Measurements from ENCODE around the gene KIAA0232.
"Not testable (repeated sequence)": the region's sequence is repeated elsewhere in the genome, so short reads cannot be mapped to it uniquely, and the experiment has no call there.

Gene KIAA0232

GRCh38 chr4:6754481-6755087 is 27.9 kb upstream of the KIAA0232 start:
- no peak for DNase-seq (ENCODE audit: low read depth)

- no peak for DNase-seq (ENCODE audit: low read depth)
Observed at GRCh38 chr4:6755088-6755753, 27.3 kb upstream of the KIAA0232 start.

GRCh38 chr4:6756345-6756744 is 26.2 kb upstream of the KIAA0232 start:
- not testable (repeated sequence) for DNase-seq (ENCODE audit: low read depth)

- DNase-seq (ENCODE audit: low read depth): no peak
Observed at GRCh38 chr4:6758728-6759127, 23.8 kb upstream of the KIAA0232 start.

GRCh38 chr4:6760865-6761264 is 21.7 kb upstream of the KIAA0232 start:
- DNase-seq (ENCODE audit: low read depth): no peak

- DNase-seq (ENCODE audit: low read depth): no peak
Observed at GRCh38 chr4:6761649-6762615, 20.6 kb upstream of the KIAA0232 start.

GRCh38 chr4:6763330-6763851 is 19.1 kb upstream of the KIAA0232 start:
- no peak for DNase-seq (ENCODE audit: low read depth)

GRCh38 chr4:6764976-6765620 is 17.4 kb upstream of the KIAA0232 start:
- DNase-seq (ENCODE audit: low read depth): no peak

GRCh38 chr4:6765703-6766102 is 16.8 kb upstream of the KIAA0232 start:
- DNase-seq (ENCODE audit: low read depth): no peak

- DNase-seq (ENCODE audit: low read depth): no peak
Observed at GRCh38 chr4:6767386-6767747, 15.2 kb upstream of the KIAA0232 start.

GRCh38 chr4:6767748-6768538 is 14.6 kb upstream of the KIAA0232 start:
- DNase-seq (ENCODE audit: low read depth): no peak

- no peak for DNase-seq (ENCODE audit: low read depth)
Observed at GRCh38 chr4:6768539-6768905, 14.0 kb upstream of the KIAA0232 start.

GRCh38 chr4:6769233-6769988 is 13.1 kb upstream of the KIAA0232 start:
- no peak for DNase-seq (ENCODE audit: low read depth)

GRCh38 chr4:6769989-6770420 is 12.5 kb upstream of the KIAA0232 start:
- DNase-seq (ENCODE audit: low read depth): no peak

- DNase-seq (ENCODE audit: low read depth): no peak
Observed at GRCh38 chr4:6770581-6771228, 11.8 kb upstream of the KIAA0232 start.

GRCh38 chr4:6771229-6771671 is 11.3 kb upstream of the KIAA0232 start:
- DNase-seq (ENCODE audit: low read depth): no peak

- DNase-seq (ENCODE audit: low read depth): no peak
Observed at GRCh38 chr4:6772223-6772928, 10.2 kb upstream of the KIAA0232 start.

- DNase-seq (ENCODE audit: low read depth): no peak
Observed at GRCh38 chr4:6773106-6773505, 9.4 kb upstream of the KIAA0232 start.

Measured in HS-27A (cell line).